IMR-90 (cell line): ENCODE results near the gene ABHD1. TPM values are rescaled to one million over a fixed set of nuclear protein-coding genes. Genes with fewer than 3 reads are reported as not detected.

ENCODE experiments used
- ATAC-seq: fragments of 200-7000 bp; cut with Tn5 transposase; 2 replicates; pipeline ENCODE4 v1.9.1; 2020; ENCODE audit warnings: low read depth, mild to moderate bottlenecking, moderate library complexity
- BruUV-seq: library from RNA; stranded (reverse); fragments of 400-500 nt; replicated peaks from 2 replicates; lab custom pipeline; 2021; lab: Mats Ljungman, UMichigan
- CTCF ChIA-PET: fragments of 300-600 bp; formaldehyde crosslinking; extraction: SDS; loops from one replicate; lab custom pipeline; 2021; ENCODE audit warnings: antibody characterized with exemption; lab: Yijun Ruan, JAX
- POLR2A ChIA-PET: fragments of 300-600 bp; sonication (Branson Sonifier 250); formaldehyde crosslinking; loops from one replicate; lab custom pipeline; 2022; ENCODE audit warnings: antibody characterized with exemption; ENCODE audit not compliant: unreplicated experiment; lab: Charles Lee
- DNase-seq: peaks from one replicate; pipeline ENCODE4 v3.0.0; 2013
- H2AFZ ChIP-seq: replicated peaks from 2 replicates; pipeline ENCODE3; 2013; ENCODE audit warnings: low read length, mild to moderate bottlenecking; ENCODE audit not compliant: poor library complexity
- H2AK5ac ChIP-seq: 2 replicates; pipeline ENCODE4 v1.6.1; 2013; ENCODE audit warnings: low read depth, low read length, inconsistent platforms
- H2AK9ac ChIP-seq: replicated peaks from 2 replicates; pipeline ENCODE3; 2013; ENCODE audit warnings: mild to moderate bottlenecking, low read depth, low read length, moderate library complexity; ENCODE audit not compliant: poor library complexity
- H2BK120ac ChIP-seq: 2 replicates; pipeline ENCODE4 v1.6.1; 2013; ENCODE audit warnings: low read depth, low read length, inconsistent platforms
- H2BK15ac ChIP-seq: 3 replicates; pipeline ENCODE4 v1.6.1; 2013; ENCODE audit warnings: low read depth, low read length, inconsistent platforms
- H2BK20ac ChIP-seq: 2 replicates; pipeline ENCODE4 v1.6.1; 2013; ENCODE audit warnings: low read depth, mild to moderate bottlenecking, inconsistent platforms, low read length, moderate library complexity
- H2BK5ac ChIP-seq: 2 replicates; pipeline ENCODE4 v1.6.1; 2013; ENCODE audit warnings: mild to moderate bottlenecking, low read depth, low read length, inconsistent platforms; ENCODE audit not compliant: poor library complexity, severe bottlenecking
- H3K14ac ChIP-seq: replicated peaks from 2 replicates; pipeline ENCODE4 v1.6.1; 2013; ENCODE audit warnings: low read depth, low read length, inconsistent platforms
- H3K18ac ChIP-seq: 2 replicates; pipeline ENCODE4 v1.6.1; 2013; ENCODE audit warnings: low read depth, low read length, control low read depth
- H3K23ac ChIP-seq: 2 replicates; pipeline ENCODE4 v1.6.1; 2013; ENCODE audit warnings: low read depth, low read length, inconsistent platforms
- H3K27ac ChIP-seq: 2 replicates; pipeline ENCODE4 v1.5.1; 2013; ENCODE audit warnings: mild to moderate bottlenecking, control low read depth, low read length; ENCODE audit not compliant: insufficient read depth
- H3K27me3 ChIP-seq: 2 replicates; pipeline ENCODE4 v1.6.1; 2013; ENCODE audit warnings: low read length; ENCODE audit not compliant: control insufficient read depth, insufficient read depth
- H3K36me3 ChIP-seq: 2 replicates; pipeline ENCODE4 v1.6.1; 2013; ENCODE audit warnings: low read length, mixed read lengths; ENCODE audit not compliant: control insufficient read depth, insufficient read depth
- H3K4ac ChIP-seq: 2 replicates; pipeline ENCODE4 v1.6.1; 2013; ENCODE audit warnings: low read depth, low read length, inconsistent platforms
- H3K4me1 ChIP-seq: 2 replicates; pipeline ENCODE4 v1.6.1; 2013; ENCODE audit warnings: low read length, mixed read lengths; ENCODE audit not compliant: control insufficient read depth, insufficient read depth
- H3K4me2 ChIP-seq: 2 replicates; pipeline ENCODE4 v1.6.1; 2013; ENCODE audit warnings: low read depth, mild to moderate bottlenecking, control low read depth, low read length, moderate library complexity
- H3K4me3 ChIP-seq: 2 replicates; pipeline ENCODE4 v1.5.1; 2013; ENCODE audit warnings: low read depth, mild to moderate bottlenecking, control low read depth, low read length, moderate library complexity; ENCODE audit not compliant: insufficient read depth
- H3K56ac ChIP-seq: 2 replicates; pipeline ENCODE4 v1.6.1; 2013; ENCODE audit warnings: low read length, inconsistent platforms; ENCODE audit not compliant: insufficient read depth; ENCODE audit errors: extremely low read depth
- H3K79me1 ChIP-seq, 2 experiments: 2 replicates each; pipeline ENCODE4 v1.6.1; 2013; ENCODE audit warnings: low read length in 2 of 2, inconsistent platforms in 1 of 2, low read depth in 1 of 2
- H3K9ac ChIP-seq: 2 replicates; pipeline ENCODE4 v1.6.1; 2013; ENCODE audit warnings: low read depth, low read length, control low read depth
- H3K9me1 ChIP-seq: 2 replicates; pipeline ENCODE4 v1.6.1; 2013; ENCODE audit warnings: low read length, inconsistent platforms; ENCODE audit not compliant: insufficient read depth
- H3K9me3 ChIP-seq: 2 replicates; pipeline ENCODE4 v1.6.1; 2013; ENCODE audit warnings: low read length; ENCODE audit not compliant: control insufficient read depth, insufficient read depth
- H4K20me1 ChIP-seq: 2 replicates; pipeline ENCODE4 v1.6.1; 2013; ENCODE audit warnings: low read length, inconsistent platforms; ENCODE audit not compliant: insufficient read depth
- H4K5ac ChIP-seq: 2 replicates; pipeline ENCODE4 v1.6.1; 2013; ENCODE audit warnings: mild to moderate bottlenecking, low read depth, low read length, control low read depth
- H4K8ac ChIP-seq, 2 experiments: 2 replicates each; pipeline ENCODE4 v1.6.1; 2013; ENCODE audit warnings: low read depth in 2 of 2, low read length in 2 of 2, control low read depth in 1 of 2, inconsistent platforms in 1 of 2
- H4K91ac ChIP-seq: 2 replicates; pipeline ENCODE4 v1.6.1; 2013; ENCODE audit warnings: low read depth, low read length, inconsistent platforms; ENCODE audit not compliant: insufficient read depth
- BHLHE40 ChIP-seq: fragments of 150-350 bp; IDR thresholded peaks from 2 replicates; pipeline ENCODE4 v1.6.1; 2016; ENCODE audit warnings: mild to moderate bottlenecking, low read depth, low read length
- CEBPB ChIP-seq: IDR thresholded peaks from 2 replicates; pipeline ENCODE4 v1.6.1; 2012; ENCODE audit warnings: low read depth, low read length, improper control_type of control experiment
- CHD1 ChIP-seq: IDR thresholded peaks from 2 replicates; pipeline ENCODE4 v1.6.1; 2012; ENCODE audit warnings: low read depth, low read length, improper control_type of control experiment
- CTCF ChIP-seq: conservative IDR thresholded peaks from 2 replicates; pipeline ENCODE4 v1.5.1; 2012; ENCODE audit warnings: mild to moderate bottlenecking, low read depth, low read length, improper control_type of control experiment
- ELK1 ChIP-seq: fragments of 150-350 bp; IDR thresholded peaks from 2 replicates; pipeline ENCODE4 v1.6.1; 2016; ENCODE audit warnings: low read depth, mild to moderate bottlenecking, low read length, moderate library complexity, borderline replicate concordance
- MAZ ChIP-seq: IDR thresholded peaks from 2 replicates; pipeline ENCODE4 v1.6.1; 2012; ENCODE audit warnings: low read depth, mild to moderate bottlenecking, low read length, improper control_type of control experiment, moderate library complexity, borderline replicate concordance
- RFX5 ChIP-seq: IDR thresholded peaks from 2 replicates; pipeline ENCODE4 v1.8.0; 2012; ENCODE audit warnings: low read depth, mild to moderate bottlenecking, low read length, moderate library complexity
- SMC3 ChIP-seq: fragments of 150-350 bp; IDR thresholded peaks from 2 replicates; pipeline ENCODE4 v1.6.1; 2016; ENCODE audit warnings: low read depth, mild to moderate bottlenecking, antibody characterized with exemption, low read length, moderate library complexity
- WGBS, 2 experiments: methylation state at CpG; one replicate each; pipeline versions ENCODE4 v1.1.5 to v1.1.7; 2013; ENCODE audit warnings: missing lambda C conversion rate in 2 of 2; ENCODE audit not compliant: insufficient read length in 1 of 2; ENCODE audit errors: extremely low coverage in 2 of 2; 5-methylcytosine and 5-hydroxymethylcytosine counted together
- dilution Hi-C: fragments of 300-500 bp; cut with HindIII; formaldehyde crosslinking; loops from one replicate; pipeline ENCODE4 v1.14.3; 2018; ENCODE audit warnings: low sequenced_read_pairs; ENCODE audit not compliant: unreplicated experiment
- in situ Hi-C: fragments of 300-500 bp; cut with MboI; formaldehyde crosslinking; loops from 3 replicates; pipeline ENCODE4 v1.14.3; 2019; ENCODE audit warnings: low sequenced_read_pairs, inconsistent platforms, mixed read lengths
- intact Hi-C: fragments of 100-400 bp; cut with micrococcal nuclease; formaldehyde crosslinking; loops from 2 replicates; pipeline ENCODE4 v1.10.0; 2022
- polyA plus RNA-seq, 3 experiments: library from polyadenylated mRNA; depleted of rRNA; stranded (reverse); fragments of >200 nt; gene quantifications; 2 replicates each; pipeline ENCODE4 v1.2.3, GENCODE V29; 2012; ENCODE audit warnings: low replicate concordance in 1 of 3
- total RNA-seq: library from RNA; depleted of rRNA; stranded (reverse); fragments of >200 nt; gene quantifications from 2 replicates; pipeline ENCODE4 v1.2.3, GENCODE V29; 2012

ABHD1 gene
- total and polyA plus RNA-seq, 2 of the 4 experiments (the other 2 are of a cell fraction), result 0.24 TPM; not detected in 1

- H3K27ac ChIP-seq, result no peak overlapping the region
- H3K36me3 ChIP-seq, result no peaks in the 10 kb centered on the region
- H2BK5ac ChIP-seq, result no peak overlapping the region
- intact Hi-C loops (no loop called here), in situ Hi-C loops (no loop called here), dilution Hi-C loops (no loop called here)
- no peak overlapping the region for H3K56ac ChIP-seq
- no peak overlapping the region for H2AFZ ChIP-seq
- DNase-seq (no peak), ATAC-seq (no peak)
- no peaks in the 10 kb centered on the region for H3K9me3 ChIP-seq
- H2BK20ac ChIP-seq, result no peak overlapping the region
- H2AK9ac ChIP-seq, result no peak overlapping the region
- CTCF ChIA-PET, result no interaction called here
- H3K27me3 ChIP-seq, result peaks cover 27% of the 10 kb centered on the region
- H3K18ac ChIP-seq, result no peak overlapping the region
- no peak for TF ChIP-seq CHD1
- TF ChIP-seq RFX5, result no peak
- no peak for TF ChIP-seq CEBPB
- TF ChIP-seq SMC3, result no peak
- no peak for TF ChIP-seq CTCF
- TF ChIP-seq ELK1, result no peak
- TF ChIP-seq MAZ, result no peak
- TF ChIP-seq BHLHE40, result no peak
- WGBS, 2 experiments, result 100% methylated on average over 2 of the region's 9 CpGs; no CpG with 5 or more reads in 1 of the 2 experiments
- no peak overlapping the region for H3K23ac ChIP-seq
- no peak overlapping the region for H3K14ac ChIP-seq
- POLR2A ChIA-PET, result no interaction called here
- H3K79me1 ChIP-seq, result no peaks in the 10 kb centered on the region
- H4K20me1 ChIP-seq, result no peaks in the 10 kb centered on the region; the same call in 1 of the 2 replicates
- no peaks in the 10 kb centered on the region for H3K4me1 ChIP-seq
- H4K91ac ChIP-seq, result no peak overlapping the region
- H3K9me1 ChIP-seq, result no peaks in the 10 kb centered on the region; the same call in 1 of the 2 replicates
- no peak overlapping the region for H2BK120ac ChIP-seq
- BruUV-seq, result no TSS peak
- no peak overlapping the region for H3K4ac ChIP-seq
- no peak overlapping the region for H4K8ac ChIP-seq
- H3K4me3 ChIP-seq, result no peak overlapping the region
- H2BK15ac ChIP-seq, result no peak overlapping the region
- H2AK5ac ChIP-seq, result no peak overlapping the region
- H4K5ac ChIP-seq, result no peak overlapping the region
- H3K9ac ChIP-seq, result no peak overlapping the region
- no peak overlapping the region for H3K4me2 ChIP-seq
Measured at GRCh38 chr2:27155069-27155520, 31.5 kb downstream of the ABHD1 start.
